ENCODE measurements around the gene LMAN1L. TPM values are rescaled to one million over a fixed set of nuclear protein-coding genes. Genes with fewer than 3 reads are reported as not detected.
A peak's percentile ranks its signal among the peaks of the same experiment; 100 is the strongest.

LMAN1L gene
- total RNA-seq, 2 experiments from 2014 or later = 0.09 to 0.38 TPM

DNA sequence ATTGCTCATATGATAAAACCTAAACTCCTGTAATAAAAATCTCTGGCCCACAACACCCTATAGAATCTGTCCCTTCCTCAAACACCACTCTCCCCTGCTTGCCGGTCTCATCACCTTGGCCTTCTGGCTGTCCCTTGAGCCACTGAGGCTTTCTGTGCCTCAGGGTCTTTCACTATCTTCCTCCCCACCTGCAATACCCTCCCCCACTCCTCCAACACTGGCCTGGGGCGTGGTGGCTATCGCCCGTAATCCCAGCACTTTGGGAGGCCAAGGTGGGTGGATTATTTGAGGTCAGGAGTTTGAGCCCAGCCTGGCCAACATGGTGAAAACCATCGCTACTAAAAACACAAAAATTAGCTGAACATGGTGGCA lies 34.0 kb upstream of the LMAN1L start:
- no TSS peak for BruUV-seq (replicated peaks)
- H3K79me2 ChIP-seq (ENCODE audit: insufficient read depth, low read depth, low read length) = peaks cover 42% of the 10 kb centered on the region
- H3K27ac ChIP-seq (ENCODE audit: low read depth, low read length, poor library complexity, severe bottlenecking) = peak overlapping the region; percentile 99
- CTCF ChIA-PET (ENCODE audit: unreplicated experiment) = interaction anchor here (0.7 to 4.5 kb wide), 6 partner anchors 9 to 42 kb away, joined by 3 to 40 read pairs (median 5); no protein-coding TSS in a partner anchor
- DNase-seq (ENCODE audit: low spot score) = no peak
- H3K9me2 ChIP-seq (ENCODE audit: insufficient read depth, low read length) = no peaks in the 10 kb centered on the region
- intact Hi-C loops (cut with micrococcal nuclease; ENCODE audit: unreplicated experiment) = no loop called here
- TF ChIP-seq, protein P1, sequence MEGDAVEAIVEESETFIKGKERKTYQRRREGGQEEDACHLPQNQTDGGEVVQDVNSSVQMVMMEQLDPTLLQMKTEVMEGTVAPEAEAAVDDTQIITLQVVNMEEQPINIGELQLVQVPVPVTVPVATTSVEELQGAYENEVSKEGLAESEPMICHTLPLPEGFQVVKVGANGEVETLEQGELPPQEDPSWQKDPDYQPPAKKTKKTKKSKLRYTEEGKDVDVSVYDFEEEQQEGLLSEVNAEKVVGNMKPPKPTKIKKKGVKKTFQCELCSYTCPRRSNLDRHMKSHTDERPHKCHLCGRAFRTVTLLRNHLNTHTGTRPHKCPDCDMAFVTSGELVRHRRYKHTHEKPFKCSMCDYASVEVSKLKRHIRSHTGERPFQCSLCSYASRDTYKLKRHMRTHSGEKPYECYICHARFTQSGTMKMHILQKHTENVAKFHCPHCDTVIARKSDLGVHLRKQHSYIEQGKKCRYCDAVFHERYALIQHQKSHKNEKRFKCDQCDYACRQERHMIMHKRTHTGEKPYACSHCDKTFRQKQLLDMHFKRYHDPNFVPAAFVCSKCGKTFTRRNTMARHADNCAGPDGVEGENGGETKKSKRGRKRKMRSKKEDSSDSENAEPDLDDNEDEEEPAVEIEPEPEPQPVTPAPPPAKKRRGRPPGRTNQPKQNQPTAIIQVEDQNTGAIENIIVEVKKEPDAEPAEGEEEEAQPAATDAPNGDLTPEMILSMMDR (conservative IDR thresholded peaks at IDR 0.05; ENCODE audit: low read length) = no peak
- no peak for TF ChIP-seq EZH2phosphoT487 (IDR thresholded peaks at IDR 0.05; ENCODE audit: borderline replicate concordance, low read depth, low read length)
- peak overlapping the region; percentile 49 for H3K4me3 ChIP-seq (ENCODE audit: low read depth, low read length, poor library complexity, severe bottlenecking)
- H3K4me1 ChIP-seq (ENCODE audit: insufficient read depth, low read length, poor library complexity, severe bottlenecking) = peaks cover 74% of the 10 kb centered on the region
- H3K9me3 ChIP-seq (ENCODE audit: low read length) = no peaks in the 10 kb centered on the region
- H4K20me1 ChIP-seq (ENCODE audit: insufficient read depth, low read length) = no peaks in the 10 kb centered on the region
- no peak overlapping the region for H2AFZ ChIP-seq (ENCODE audit: low read length)
- peak overlapping the region; percentile 77 for H3K4me2 ChIP-seq (ENCODE audit: low read length)
- H3K36me3 ChIP-seq (ENCODE audit: insufficient read depth, low read length) = peaks cover 12% of the 10 kb centered on the region
- POLR2A ChIA-PET = interaction anchor here (0.6 to 11.4 kb wide), 10 partner anchors 10 to 854 kb away, joined by 3 to 221 read pairs (median 5); no protein-coding TSS in a partner anchor

DNA sequence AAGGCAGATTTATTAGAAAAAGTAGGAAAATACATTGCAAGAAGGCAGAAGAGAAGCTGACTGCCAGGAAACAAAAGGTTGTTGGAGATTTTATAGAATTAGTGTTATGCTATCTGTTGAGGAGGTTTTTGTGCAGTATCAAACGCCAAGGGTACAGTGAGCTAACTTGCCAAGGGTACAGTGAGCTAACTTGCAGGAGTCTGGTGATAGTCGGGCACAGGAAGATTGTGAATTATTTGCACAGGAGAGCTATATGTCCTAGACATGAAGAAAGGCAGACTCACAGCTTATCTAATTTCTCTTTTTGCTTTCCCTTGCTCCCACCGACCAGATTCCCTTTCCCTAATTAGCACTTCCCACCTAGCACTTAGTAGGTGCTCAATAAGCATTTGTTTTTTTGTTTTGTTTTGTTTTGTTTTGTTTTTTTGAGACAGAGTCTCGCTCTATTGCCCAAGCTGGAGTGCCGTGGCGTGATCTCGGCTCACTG lies 33.4 kb upstream of the LMAN1L start:
- no TSS peak for BruUV-seq (replicated peaks)
- Histone ChIP-seq H3K9me2 (ENCODE audit: insufficient read depth, low read length) (no peaks in the 10 kb centered on the region), H3K36me3 (ENCODE audit: insufficient read depth, low read length) (peaks cover 17% of the 10 kb centered on the region), H2AFZ (ENCODE audit: low read length) (no peak overlapping the region), H3K79me2 (ENCODE audit: insufficient read depth, low read depth, low read length) (peaks cover 48% of the 10 kb centered on the region), H4K20me1 (ENCODE audit: insufficient read depth, low read length) (no peaks in the 10 kb centered on the region), H3K4me1 (ENCODE audit: insufficient read depth, low read length, poor library complexity, severe bottlenecking) (peaks cover 73% of the 10 kb centered on the region), H3K9me3 (ENCODE audit: low read length) (no peaks in the 10 kb centered on the region), H3K4me3 (ENCODE audit: low read depth, low read length, poor library complexity, severe bottlenecking) (no peak overlapping the region), H3K27ac (ENCODE audit: low read depth, low read length, poor library complexity, severe bottlenecking) (peak overlapping the region; percentile 99), H3K4me2 (ENCODE audit: low read length) (peak overlapping the region; percentile 77)
- ChIA-PET CTCF (ENCODE audit: unreplicated experiment) (interaction anchor here (0.7 to 4.5 kb wide), 6 partner anchors 9 to 42 kb away, joined by 3 to 40 read pairs (median 4); no protein-coding TSS in a partner anchor), POLR2A (interaction anchor here (0.6 to 11.4 kb wide), 5 partner anchors 10 to 42 kb away, joined by 3 to 221 read pairs (median 8); no protein-coding TSS in a partner anchor)
- TF ChIP-seq, protein P1 (conservative IDR thresholded peaks at IDR 0.05; ENCODE audit: low read length) = no peak
- no peak for TF ChIP-seq EZH2phosphoT487 (IDR thresholded peaks at IDR 0.05; ENCODE audit: borderline replicate concordance, low read depth, low read length)
- intact Hi-C loops (cut with micrococcal nuclease; ENCODE audit: unreplicated experiment) = no loop called here
- DNase-seq (ENCODE audit: low spot score) = no peak
